Measurements from ENCODE around the gene GIGYF2.
A peak's percentile ranks its signal among the peaks of the same experiment; 100 is the strongest.

Gene GIGYF2

GRCh38 chr2:232773815-232774214, 76.7 kb downstream of the GIGYF2 start:
- Histone ChIP-seq H3K27me3 (replicated peaks; ENCODE audit: control insufficient read depth, insufficient read depth, low read length, poor library complexity, severe bottlenecking) (no peaks in the 10 kb centered on the region), H3K27ac (ENCODE audit: insufficient read depth, low read length, poor library complexity, severe bottlenecking) (no peak overlapping the region), H3K4me1 (ENCODE audit: control insufficient read depth, insufficient read depth, low read length, poor library complexity, severe bottlenecking) (peaks cover 10% of the 10 kb centered on the region), H3K4me3 (ENCODE audit: insufficient read depth, low read depth, low read length, poor library complexity, severe bottlenecking) (no peak overlapping the region), H3K9me3 (ENCODE audit: control insufficient read depth, low read length) (no peaks in the 10 kb centered on the region), H3K36me3 (ENCODE audit: control insufficient read depth, insufficient read depth, low read length) (peaks cover 15% of the 10 kb centered on the region)
- DNase-seq = no peak

GRCh38 chr2:232776435-232776834, 79.3 kb downstream of the GIGYF2 start, which contains the start of gene KCNJ13:
Gene KCNJ13, minus strand, starts transcription at chr2:232776565. Its CDS starts 5,203 bp downstream, at chr2:232771362.
- peaks cover 10% of the 10 kb centered on the region for H3K4me1 ChIP-seq (ENCODE audit: control insufficient read depth, insufficient read depth, low read length, poor library complexity, severe bottlenecking)
- peaks cover 9% of the 10 kb centered on the region for H3K36me3 ChIP-seq (ENCODE audit: control insufficient read depth, insufficient read depth, low read length)
- no peak within 1 kb of the TSS for H3K27ac ChIP-seq (ENCODE audit: insufficient read depth, low read length, poor library complexity, severe bottlenecking)
- H3K27me3 ChIP-seq (replicated peaks; ENCODE audit: control insufficient read depth, insufficient read depth, low read length, poor library complexity, severe bottlenecking) = no peaks in the 10 kb centered on the region
- no peak within 1 kb of the TSS for H3K4me3 ChIP-seq (ENCODE audit: insufficient read depth, low read depth, low read length, poor library complexity, severe bottlenecking)
- DNase-seq = no peak
- no peaks in the 10 kb centered on the region for H3K9me3 ChIP-seq (ENCODE audit: control insufficient read depth, low read length)

- DNase-seq = no peak
- Histone ChIP-seq H3K27ac (ENCODE audit: insufficient read depth, low read length, poor library complexity, severe bottlenecking) (no peak overlapping the region), H3K4me3 (ENCODE audit: insufficient read depth, low read depth, low read length, poor library complexity, severe bottlenecking) (no peak overlapping the region), H3K27me3 (replicated peaks; ENCODE audit: control insufficient read depth, insufficient read depth, low read length, poor library complexity, severe bottlenecking) (no peaks in the 10 kb centered on the region), H3K9me3 (ENCODE audit: control insufficient read depth, low read length) (no peaks in the 10 kb centered on the region), H3K36me3 (ENCODE audit: control insufficient read depth, insufficient read depth, low read length) (peaks cover 9% of the 10 kb centered on the region), H3K4me1 (ENCODE audit: control insufficient read depth, insufficient read depth, low read length, poor library complexity, severe bottlenecking) (peaks cover 3% of the 10 kb centered on the region)
Measured at GRCh38 chr2:232777276-232777675, 80.1 kb downstream of the GIGYF2 start.

GRCh38 chr2:232779465-232779864, 82.3 kb downstream of the GIGYF2 start:
- DNase-seq = no peak
- no peak overlapping the region for H3K27ac ChIP-seq (ENCODE audit: insufficient read depth, low read length, poor library complexity, severe bottlenecking)
- H3K9me3 ChIP-seq (ENCODE audit: control insufficient read depth, low read length) = no peaks in the 10 kb centered on the region
- H3K4me3 ChIP-seq (ENCODE audit: insufficient read depth, low read depth, low read length, poor library complexity, severe bottlenecking) = no peak overlapping the region
- H3K36me3 ChIP-seq (ENCODE audit: control insufficient read depth, insufficient read depth, low read length) = peaks cover 9% of the 10 kb centered on the region
- H3K4me1 ChIP-seq (ENCODE audit: control insufficient read depth, insufficient read depth, low read length, poor library complexity, severe bottlenecking) = no peaks in the 10 kb centered on the region
- no peaks in the 10 kb centered on the region for H3K27me3 ChIP-seq (replicated peaks; ENCODE audit: control insufficient read depth, insufficient read depth, low read length, poor library complexity, severe bottlenecking)

- no peaks in the 10 kb centered on the region for H3K27me3 ChIP-seq (replicated peaks; ENCODE audit: control insufficient read depth, insufficient read depth, low read length, poor library complexity, severe bottlenecking)
- H3K27ac ChIP-seq (ENCODE audit: insufficient read depth, low read length, poor library complexity, severe bottlenecking) = no peak overlapping the region
- no peak overlapping the region for H3K4me3 ChIP-seq (ENCODE audit: insufficient read depth, low read depth, low read length, poor library complexity, severe bottlenecking)
- no peaks in the 10 kb centered on the region for H3K9me3 ChIP-seq (ENCODE audit: control insufficient read depth, low read length)
- H3K36me3 ChIP-seq (ENCODE audit: control insufficient read depth, insufficient read depth, low read length) = peaks cover 9% of the 10 kb centered on the region
- DNase-seq = no peak
- no peaks in the 10 kb centered on the region for H3K4me1 ChIP-seq (ENCODE audit: control insufficient read depth, insufficient read depth, low read length, poor library complexity, severe bottlenecking)
Measured at GRCh38 chr2:232779934-232780333, 82.8 kb downstream of the GIGYF2 start.

- no peak overlapping the region for H3K4me3 ChIP-seq (ENCODE audit: insufficient read depth, low read depth, low read length, poor library complexity, severe bottlenecking)
- H3K27ac ChIP-seq (ENCODE audit: insufficient read depth, low read length, poor library complexity, severe bottlenecking) = peak overlapping the region; percentile 13
- no peaks in the 10 kb centered on the region for H3K4me1 ChIP-seq (ENCODE audit: control insufficient read depth, insufficient read depth, low read length, poor library complexity, severe bottlenecking)
- H3K36me3 ChIP-seq (ENCODE audit: control insufficient read depth, insufficient read depth, low read length) = peaks cover 9% of the 10 kb centered on the region
- no peaks in the 10 kb centered on the region for H3K27me3 ChIP-seq (replicated peaks; ENCODE audit: control insufficient read depth, insufficient read depth, low read length, poor library complexity, severe bottlenecking)
- H3K9me3 ChIP-seq (ENCODE audit: control insufficient read depth, low read length) = no peaks in the 10 kb centered on the region
- DNase-seq = no peak
Measured at GRCh38 chr2:232781765-232782164, 84.6 kb downstream of the GIGYF2 start.

- H3K36me3 ChIP-seq (ENCODE audit: control insufficient read depth, insufficient read depth, low read length) = peaks cover 10% of the 10 kb centered on the region
- no peak overlapping the region for H3K4me3 ChIP-seq (ENCODE audit: insufficient read depth, low read depth, low read length, poor library complexity, severe bottlenecking)
Measured at GRCh38 chr2:232783278-232783677, 86.1 kb downstream of the GIGYF2 start.

GRCh38 chr2:232787806-232788205, 90.7 kb downstream of the GIGYF2 start:
- DNase-seq = no peak
- Histone ChIP-seq H3K9me3 (ENCODE audit: control insufficient read depth, low read length) (no peaks in the 10 kb centered on the region), H3K27me3 (replicated peaks; ENCODE audit: control insufficient read depth, insufficient read depth, low read length, poor library complexity, severe bottlenecking) (no peaks in the 10 kb centered on the region), H3K4me1 (ENCODE audit: control insufficient read depth, insufficient read depth, low read length, poor library complexity, severe bottlenecking) (no peaks in the 10 kb centered on the region), H3K27ac (ENCODE audit: insufficient read depth, low read length, poor library complexity, severe bottlenecking) (no peak overlapping the region), H3K4me3 (ENCODE audit: insufficient read depth, low read depth, low read length, poor library complexity, severe bottlenecking) (no peak overlapping the region), H3K36me3 (ENCODE audit: control insufficient read depth, insufficient read depth, low read length) (peaks cover 38% of the 10 kb centered on the region)

More at GRCh38 chr2:232783278-232783677, 86.1 kb downstream of the GIGYF2 start:
- DNase-seq = no peak
- H3K27me3 ChIP-seq (replicated peaks; ENCODE audit: control insufficient read depth, insufficient read depth, low read length, poor library complexity, severe bottlenecking) = no peaks in the 10 kb centered on the region
- H3K4me1 ChIP-seq (ENCODE audit: control insufficient read depth, insufficient read depth, low read length, poor library complexity, severe bottlenecking) = no peaks in the 10 kb centered on the region
- H3K27ac ChIP-seq (ENCODE audit: insufficient read depth, low read length, poor library complexity, severe bottlenecking) = no peak overlapping the region
- no peaks in the 10 kb centered on the region for H3K9me3 ChIP-seq (ENCODE audit: control insufficient read depth, low read length)

GRCh38 chr2:232789082-232789481, 92.0 kb downstream of the GIGYF2 start:
- no peak for DNase-seq
- Histone ChIP-seq H3K36me3 (ENCODE audit: control insufficient read depth, insufficient read depth, low read length) (peaks cover 50% of the 10 kb centered on the region), H3K9me3 (ENCODE audit: control insufficient read depth, low read length) (no peaks in the 10 kb centered on the region), H3K27me3 (replicated peaks; ENCODE audit: control insufficient read depth, insufficient read depth, low read length, poor library complexity, severe bottlenecking) (no peaks in the 10 kb centered on the region), H3K4me1 (ENCODE audit: control insufficient read depth, insufficient read depth, low read length, poor library complexity, severe bottlenecking) (no peaks in the 10 kb centered on the region), H3K4me3 (ENCODE audit: insufficient read depth, low read depth, low read length, poor library complexity, severe bottlenecking) (no peak overlapping the region), H3K27ac (ENCODE audit: insufficient read depth, low read length, poor library complexity, severe bottlenecking) (no peak overlapping the region)

- Histone ChIP-seq H3K27ac (ENCODE audit: insufficient read depth, low read length, poor library complexity, severe bottlenecking) (no peak overlapping the region), H3K9me3 (ENCODE audit: control insufficient read depth, low read length) (no peaks in the 10 kb centered on the region), H3K4me3 (ENCODE audit: insufficient read depth, low read depth, low read length, poor library complexity, severe bottlenecking) (no peak overlapping the region), H3K4me1 (ENCODE audit: control insufficient read depth, insufficient read depth, low read length, poor library complexity, severe bottlenecking) (no peaks in the 10 kb centered on the region), H3K27me3 (replicated peaks; ENCODE audit: control insufficient read depth, insufficient read depth, low read length, poor library complexity, severe bottlenecking) (no peaks in the 10 kb centered on the region), H3K36me3 (ENCODE audit: control insufficient read depth, insufficient read depth, low read length) (peaks cover 71% of the 10 kb centered on the region)
- no peak for DNase-seq
Measured at GRCh38 chr2:232791518-232791917, 94.4 kb downstream of the GIGYF2 start.

Measured in effector memory CD4-positive, alpha-beta T cell (primary cell).